GM12878 (cell line): ENCODE measurements around the gene GGNBP2. TPM values are rescaled to one million over a fixed set of nuclear protein-coding genes. Genes with fewer than 3 reads are reported as not detected.

Experiments
- CBFB ChIP-seq: IDR thresholded peaks from 2 replicates; pipeline ENCODE4 v1.6.1; 2016; ENCODE audit warnings: antibody characterized with exemption, low read depth
- CHD2 ChIP-seq: IDR thresholded peaks from 2 replicates; pipeline ENCODE4 v1.6.1; 2011; ENCODE audit warnings: low read depth, low read length, improper control_type of control experiment, borderline replicate concordance
- CHD4 ChIP-seq: fragments of 200-600 bp; sonication (generic); IDR thresholded peaks from 2 replicates; pipeline ENCODE4 v1.6.1; 2016; ENCODE audit warnings: mild to moderate bottlenecking
- CREM ChIP-seq: IDR thresholded peaks from 2 replicates; pipeline ENCODE4 v1.6.1; 2014; ENCODE audit warnings: antibody characterized with exemption, low read depth
- DPF2 ChIP-seq: fragments of 450-650 bp; IDR thresholded peaks from 2 replicates; pipeline ENCODE4 v1.6.1; 2017; ENCODE audit warnings: mild to moderate bottlenecking
- E4F1 ChIP-seq: fragments of 450-650 bp; IDR thresholded peaks from 2 replicates; pipeline ENCODE4 v1.6.1; 2018; ENCODE audit warnings: borderline replicate concordance, mild to moderate bottlenecking; ENCODE audit not compliant: partially characterized antibody
- EED ChIP-seq: sonication (generic); IDR thresholded peaks from 2 replicates; pipeline ENCODE4 v1.6.1; 2016; ENCODE audit warnings: antibody characterized with exemption, low read depth
- EZH2 ChIP-seq: IDR thresholded peaks from 2 replicates; pipeline ENCODE4 v1.6.1; 2012; ENCODE audit warnings: low read depth, mild to moderate bottlenecking, control low read depth, inconsistent platforms, low read length, borderline replicate concordance; ENCODE audit not compliant: control insufficient read depth
- HDAC2 ChIP-seq: fragments of 200-600 bp; sonication (generic); IDR thresholded peaks from 2 replicates; pipeline ENCODE4 v1.6.1; 2017
- IKZF1 ChIP-seq: fragments of 450-650 bp; conservative IDR thresholded peaks from 2 replicates; pipeline ENCODE4 v1.6.1; 2017; ENCODE audit warnings: antibody characterized with exemption, mild to moderate bottlenecking
- KDM1A ChIP-seq: fragments of 200-600 bp; sonication (generic); IDR thresholded peaks from 2 replicates; pipeline ENCODE4 v1.6.1; 2016; ENCODE audit warnings: borderline replicate concordance
- MAX ChIP-seq: IDR thresholded peaks from 2 replicates; pipeline ENCODE4 v1.6.1; 2012; ENCODE audit warnings: low read depth, low read length, improper control_type of control experiment
- NBN ChIP-seq: fragments of 450-650 bp; IDR thresholded peaks from 2 replicates; pipeline ENCODE4 v1.6.1; 2016
- NFYB ChIP-seq: IDR thresholded peaks from 2 replicates; pipeline ENCODE4 v1.6.1; 2011; ENCODE audit warnings: low read depth, mild to moderate bottlenecking, low read length, improper control_type of control experiment, moderate library complexity; ENCODE audit not compliant: insufficient read depth
- NKRF ChIP-seq: fragments of 450-650 bp; conservative IDR thresholded peaks from 2 replicates; pipeline ENCODE4 v1.6.1; 2017; ENCODE audit warnings: mild to moderate bottlenecking, moderate library complexity
- NR2C1 ChIP-seq: fragments of 450-650 bp; IDR thresholded peaks from 2 replicates; pipeline ENCODE4 v1.6.1; 2017; ENCODE audit warnings: antibody characterized with exemption, mild to moderate bottlenecking, moderate library complexity
- PAX8 ChIP-seq: fragments of 450-650 bp; IDR thresholded peaks from 2 replicates; pipeline ENCODE4 v1.6.1; 2017; ENCODE audit warnings: mild to moderate bottlenecking, moderate library complexity
- POLR2AphosphoS5 ChIP-seq: IDR thresholded peaks from 2 replicates; pipeline ENCODE4 v1.6.1; 2011; ENCODE audit warnings: mild to moderate bottlenecking, low read length, inconsistent platforms
- RFX5 ChIP-seq: IDR thresholded peaks from 2 replicates; pipeline ENCODE4 v1.6.1; 2011; ENCODE audit warnings: low read depth, low read length, improper control_type of control experiment
- SIX5 ChIP-seq: IDR thresholded peaks from 2 replicates; pipeline ENCODE4 v1.6.1; 2011; ENCODE audit warnings: mild to moderate bottlenecking, low read depth, low read length, moderate library complexity; ENCODE audit not compliant: severe bottlenecking
- SPI1 ChIP-seq: IDR thresholded peaks from 2 replicates; pipeline ENCODE4 v1.6.1; 2011; ENCODE audit warnings: low read depth, mild to moderate bottlenecking, low read length, moderate library complexity, borderline replicate concordance; ENCODE audit not compliant: insufficient read depth
- SUZ12 ChIP-seq: fragments of 200-600 bp; sonication (generic); IDR thresholded peaks from one replicate; pipeline ENCODE4 v1.6.1; 2018; ENCODE audit warnings: antibody characterized with exemption, mild to moderate bottlenecking; ENCODE audit not compliant: unreplicated experiment
- TAF1 ChIP-seq: IDR thresholded peaks from 2 replicates; pipeline ENCODE4 v1.6.1; 2011; ENCODE audit warnings: mild to moderate bottlenecking, low read depth, low read length, borderline replicate concordance
- USF1 ChIP-seq: IDR thresholded peaks from 2 replicates; pipeline ENCODE4 v1.6.1; 2011; ENCODE audit warnings: borderline replicate concordance, low read depth, mild to moderate bottlenecking, moderate library complexity, mixed read lengths, low read length; ENCODE audit not compliant: insufficient read depth; ENCODE audit errors: extremely low read length
- YY1 ChIP-seq: IDR thresholded peaks from 2 replicates; pipeline ENCODE4 v1.6.1; 2011; ENCODE audit warnings: low read depth, mild to moderate bottlenecking, low read length
- ZNF24 ChIP-seq: fragments of 450-650 bp; IDR thresholded peaks from 2 replicates; pipeline ENCODE4 v1.6.1; 2017; ENCODE audit warnings: antibody characterized with exemption, mild to moderate bottlenecking
- ZZZ3 ChIP-seq: IDR thresholded peaks from 2 replicates; pipeline ENCODE4 v1.6.1; 2011; ENCODE audit warnings: low read depth; ENCODE audit not compliant: control insufficient read depth, insufficient read length
- polyA plus RNA-seq, 11 experiments: library from polyadenylated mRNA; depleted of rRNA in 4 of 11; unstranded in 6 of 11; stranded (reverse) in 5 of 11; fragments of >200 nt; fragmentation: Nextera tagmentation in 4 of 11; fragmentation: Illumina TruSeq in 1 of 11; extraction: Ambion mirVana in 4 of 11; extraction: Trizol in 1 of 11; gene quantifications; 1 replicate in 1 of 11; 2 replicates in 10 of 11; pipeline versions ENCODE4 v1.2.1 to v1.2.3, GENCODE V29; 2011 to 2016; ENCODE audit warnings: inconsistent platforms in 2 of 11, missing spikeins in 2 of 11, low read depth in 1 of 11
- total RNA-seq, 4 experiments: library from RNA; depleted of rRNA in 3 of 4; stranded (reverse); fragments of >200 nt in 3 of 4; fragmentation: Illumina TruSeq in 1 of 4; extraction: Trizol in 1 of 4; gene quantifications; 2 replicates each; pipeline versions ENCODE4 v1.2.1 to v1.2.3, GENCODE V29; 2013 to 2021
- TF ChIP-seq, protein P1 (sequence below): fragments of 450-650 bp; IDR thresholded peaks from 2 replicates; pipeline ENCODE4 v1.6.1; 2017; ENCODE audit warnings: low read depth, mild to moderate bottlenecking, moderate library complexity

The GGNBP2 gene
- total and polyA plus RNA-seq, 10 of the 15 experiments (the other 5 are each of a cell fraction or from before 2014, with no cell fraction given): 36.3 to 82.0 (median 50.0) TPM

- TF ChIP-seq NFYB: no peak
- TF ChIP-seq NBN: 0 out of 2 replicates have a peak, but pooled peaks have one; percentile 41
- TF ChIP-seq, protein P1, sequence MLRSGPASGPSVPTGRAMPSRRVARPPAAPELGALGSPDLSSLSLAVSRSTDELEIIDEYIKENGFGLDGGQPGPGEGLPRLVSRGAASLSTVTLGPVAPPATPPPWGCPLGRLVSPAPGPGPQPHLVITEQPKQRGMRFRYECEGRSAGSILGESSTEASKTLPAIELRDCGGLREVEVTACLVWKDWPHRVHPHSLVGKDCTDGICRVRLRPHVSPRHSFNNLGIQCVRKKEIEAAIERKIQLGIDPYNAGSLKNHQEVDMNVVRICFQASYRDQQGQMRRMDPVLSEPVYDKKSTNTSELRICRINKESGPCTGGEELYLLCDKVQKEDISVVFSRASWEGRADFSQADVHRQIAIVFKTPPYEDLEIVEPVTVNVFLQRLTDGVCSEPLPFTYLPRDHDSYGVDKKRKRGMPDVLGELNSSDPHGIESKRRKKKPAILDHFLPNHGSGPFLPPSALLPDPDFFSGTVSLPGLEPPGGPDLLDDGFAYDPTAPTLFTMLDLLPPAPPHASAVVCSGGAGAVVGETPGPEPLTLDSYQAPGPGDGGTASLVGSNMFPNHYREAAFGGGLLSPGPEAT: no peak
- TF ChIP-seq USF1: no peak
- no peak for TF ChIP-seq YY1
- TF ChIP-seq IKZF1: no peak
- TF ChIP-seq CHD4: no peak
- 0 out of 2 replicates have a peak, but pooled peaks have one; percentile 3 for TF ChIP-seq SPI1
- no peak for TF ChIP-seq EED
- TF ChIP-seq EZH2: no peak
- no peak for TF ChIP-seq KDM1A
- no peak for TF ChIP-seq ZNF24
- no peak for TF ChIP-seq SUZ12
- TF ChIP-seq CREM: no peak
- TF ChIP-seq CHD2: no peak
- TF ChIP-seq NR2C1: no peak
- peak; percentile 77; the same call in 1 of the 2 replicates for TF ChIP-seq POLR2AphosphoS5
- TF ChIP-seq HDAC2: no peak
- no peak for TF ChIP-seq SIX5
- no peak for TF ChIP-seq NKRF
- no peak for TF ChIP-seq ZZZ3
- TF ChIP-seq MAX: no peak
- no peak for TF ChIP-seq CBFB
- TF ChIP-seq RFX5: no peak
- TF ChIP-seq DPF2: no peak
- TF ChIP-seq E4F1: no peak
- no peak for TF ChIP-seq PAX8
- no peak for TF ChIP-seq TAF1
These were observed 744 bp upstream of the GGNBP2 start (continued) for GRCh38 chr17:36544044-36544306.
